Keratinocyte (primary cell): ENCODE data around the gene SLC25A1. TPM values are rescaled to one million over a fixed set of nuclear protein-coding genes. Genes with fewer than 3 reads are reported as not detected.

Experiments used
- DNase-seq: peaks from one replicate; pipeline ENCODE4 v3.0.0-alpha.2; 2011; ENCODE audit warnings: low read depth, missing footprints, low spot score
- FAIRE-seq: peaks from 2 replicates; lab custom pipeline; 2011; peaks lifted over from hg19 to GRCh38; lab: Jason Lieb, UNC
- H2AFZ ChIP-seq: 2 replicates; pipeline ENCODE4 v1.6.0; 2012; ENCODE audit warnings: low read length, control low read depth, inconsistent platforms; ENCODE audit not compliant: control insufficient read depth
- H3K27ac ChIP-seq: 2 replicates; pipeline ENCODE4 v1.5.1; 2011; ENCODE audit warnings: low read length; ENCODE audit not compliant: control insufficient read depth, insufficient read depth
- H3K27me3 ChIP-seq: 3 replicates; pipeline ENCODE4 v1.6.0; 2011; ENCODE audit warnings: low read length; ENCODE audit not compliant: control insufficient read depth, insufficient read depth; ENCODE audit errors: extremely low read depth
- H3K36me3 ChIP-seq, 2 experiments: 2 replicates in 1 of 2; 3 replicates in 1 of 2; pipeline ENCODE4 v1.5.1; 2011; ENCODE audit warnings: low read length in 2 of 2, mild to moderate bottlenecking in 1 of 2; ENCODE audit not compliant: control insufficient read depth in 2 of 2, insufficient read depth in 2 of 2; ENCODE audit errors: extremely low read depth in 1 of 2
- H3K4me1 ChIP-seq: 3 replicates; pipeline ENCODE4 v1.5.1; 2011; ENCODE audit warnings: low read length; ENCODE audit not compliant: control insufficient read depth, insufficient read depth; ENCODE audit errors: extremely low read depth
- H3K4me2 ChIP-seq: 3 replicates; pipeline ENCODE4 v1.6.0; 2011; ENCODE audit warnings: low read depth, low read length; ENCODE audit not compliant: control insufficient read depth, insufficient read depth; ENCODE audit errors: extremely low read depth
- H3K4me3 ChIP-seq, 3 experiments: fragments of 200-600 bp in 1 of 3; sonication (generic) in 1 of 3; 2 replicates in 2 of 3; 3 replicates in 1 of 3; pipeline ENCODE4 v1.5.1; 2011 to 2016; ENCODE audit warnings: low read length in 3 of 3, mild to moderate bottlenecking in 3 of 3, control low read depth in 2 of 3, inconsistent platforms in 1 of 3, low read depth in 1 of 3, mixed read lengths in 1 of 3, mixed run types in 1 of 3, moderate library complexity in 1 of 3; ENCODE audit not compliant: control insufficient read depth in 2 of 3, insufficient read depth in 2 of 3; ENCODE audit errors: extremely low read depth in 1 of 3
- H3K79me2 ChIP-seq: 2 replicates; pipeline ENCODE4 v1.6.0; 2012; ENCODE audit warnings: low read length; ENCODE audit not compliant: control insufficient read depth, insufficient read depth
- H3K9ac ChIP-seq: 3 replicates; pipeline ENCODE4 v1.6.0; 2011; ENCODE audit warnings: low read length; ENCODE audit not compliant: control insufficient read depth, insufficient read depth; ENCODE audit errors: extremely low read depth
- H3K9me1 ChIP-seq: 3 replicates; pipeline ENCODE4 v1.6.0; 2011; ENCODE audit warnings: low read length; ENCODE audit not compliant: control insufficient read depth, insufficient read depth; ENCODE audit errors: extremely low read depth
- H3K9me3 ChIP-seq: 2 replicates; pipeline ENCODE4 v1.5.1; 2012; ENCODE audit warnings: low read depth, low read length; ENCODE audit not compliant: control insufficient read depth
- H4K20me1 ChIP-seq: 3 replicates; pipeline ENCODE4 v1.6.0; 2011; ENCODE audit warnings: low read length; ENCODE audit not compliant: control insufficient read depth, insufficient read depth; ENCODE audit errors: extremely low read depth
- EZH2 ChIP-seq: IDR thresholded peaks from one replicate; pipeline ENCODE4 v1.6.1; 2012; ENCODE audit warnings: inconsistent platforms, mild to moderate bottlenecking, low read length, moderate library complexity
- dilution Hi-C: fragments of 300-500 bp; cut with MboI; formaldehyde crosslinking; loops from one replicate; pipeline ENCODE4 v1.7.0; 2020; ENCODE audit warnings: low sequenced_read_pairs; ENCODE audit not compliant: extremely low pct_ligation_motif_present
- polyA plus RNA-seq, 5 experiments: library from polyadenylated mRNA; depleted of rRNA in 3 of 5; stranded (reverse) in 3 of 5; stranded (forward) in 1 of 5; unstranded in 1 of 5; fragments of >200 nt; gene quantifications; 1 replicate in 1 of 5; 2 replicates in 3 of 5; 3 replicates in 1 of 5; pipeline versions ENCODE4 v1.2.1 to v1.2.3, GENCODE V29; 2011 to 2012; ENCODE audit warnings: missing spikeins in 2 of 5, low read depth in 1 of 5, low replicate concordance in 1 of 5
- TF ChIP-seq, protein P1 (sequence below), 3 experiments: IDR thresholded peaks in 1 of 3; conservative IDR thresholded peaks in 1 of 3; optimal IDR thresholded peaks in 1 of 3; 2 replicates in 2 of 3; 3 replicates in 1 of 3; pipeline versions ENCODE3 to v1.5.1; 2011; ENCODE audit warnings: low read length in 3 of 3, mild to moderate bottlenecking in 3 of 3, moderate library complexity in 2 of 3, control low read depth in 1 of 3, inconsistent platforms in 1 of 3; ENCODE audit not compliant: insufficient read depth in 2 of 3; ENCODE audit errors: extremely low read depth in 1 of 3

The SLC25A1 gene
- polyA plus RNA-seq, 1 donor (not counting 4 experiments of a cell fraction or from before 2014, with no cell fraction given), result 27.7 TPM

DNA sequence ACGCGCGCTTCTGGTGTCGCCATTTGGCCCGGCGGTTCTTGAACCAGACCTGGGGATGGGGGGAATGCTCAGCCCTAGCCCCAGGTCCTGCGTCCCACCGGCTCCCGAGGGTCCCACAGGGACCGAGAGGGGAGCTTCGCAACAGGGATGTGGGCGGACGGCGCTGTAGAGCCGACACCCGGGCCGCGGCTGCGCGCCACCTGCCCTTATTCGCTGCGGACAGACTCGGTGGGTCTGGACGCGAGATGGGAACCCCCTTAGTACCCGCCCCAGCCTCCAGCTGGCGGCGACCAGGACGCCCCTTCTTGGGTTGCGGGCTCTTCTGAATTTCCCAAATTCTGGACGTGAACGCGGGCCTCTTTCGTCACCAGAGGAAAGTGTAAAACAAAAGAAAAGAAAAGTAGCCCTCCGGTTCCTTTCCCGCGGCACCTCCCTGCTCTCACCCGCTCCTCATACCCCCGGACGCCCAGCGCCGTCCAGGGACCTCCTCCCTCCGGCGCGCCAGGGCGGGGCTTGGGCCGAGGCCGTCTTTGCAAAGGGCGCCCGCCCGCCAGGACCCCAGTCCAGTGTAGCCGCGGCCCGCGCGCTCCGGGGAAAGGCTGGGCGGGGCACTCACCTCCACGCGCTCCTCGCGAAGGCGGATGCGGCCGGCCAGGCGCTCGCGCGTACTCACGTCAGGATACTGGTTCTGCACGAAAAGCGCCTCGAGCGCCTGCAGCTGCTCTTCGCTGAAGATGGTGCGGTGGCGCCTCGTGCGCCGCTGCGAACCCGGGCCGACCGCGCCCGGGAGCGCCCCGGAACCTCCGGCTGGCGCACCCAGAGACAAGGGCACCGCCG, 29.3 kb downstream of the SLC25A1 start:
- Histone ChIP-seq H3K4me3 (peak overlapping the region; percentile 14 to 19 (median 18)), H3K27ac (no peak overlapping the region), H3K4me2 (peak overlapping the region; percentile 48), H3K79me2 (peaks cover 2% of the 10 kb centered on the region), H3K4me1 (no peaks in the 10 kb centered on the region), H3K9me1 (no peaks in the 10 kb centered on the region), H3K36me3 (no peaks in the 10 kb centered on the region), H2AFZ (peak overlapping the region; percentile 33), H3K27me3 (peaks cover 53% of the 10 kb centered on the region), H3K9ac (no peak overlapping the region), H4K20me1 (no peaks in the 10 kb centered on the region), H3K9me3 (no peaks in the 10 kb centered on the region)
- dilution Hi-C loops, result no loop called here
- no peak for FAIRE-seq
- peak; percentile 93 for TF ChIP-seq EZH2
- TF ChIP-seq, protein P1, sequence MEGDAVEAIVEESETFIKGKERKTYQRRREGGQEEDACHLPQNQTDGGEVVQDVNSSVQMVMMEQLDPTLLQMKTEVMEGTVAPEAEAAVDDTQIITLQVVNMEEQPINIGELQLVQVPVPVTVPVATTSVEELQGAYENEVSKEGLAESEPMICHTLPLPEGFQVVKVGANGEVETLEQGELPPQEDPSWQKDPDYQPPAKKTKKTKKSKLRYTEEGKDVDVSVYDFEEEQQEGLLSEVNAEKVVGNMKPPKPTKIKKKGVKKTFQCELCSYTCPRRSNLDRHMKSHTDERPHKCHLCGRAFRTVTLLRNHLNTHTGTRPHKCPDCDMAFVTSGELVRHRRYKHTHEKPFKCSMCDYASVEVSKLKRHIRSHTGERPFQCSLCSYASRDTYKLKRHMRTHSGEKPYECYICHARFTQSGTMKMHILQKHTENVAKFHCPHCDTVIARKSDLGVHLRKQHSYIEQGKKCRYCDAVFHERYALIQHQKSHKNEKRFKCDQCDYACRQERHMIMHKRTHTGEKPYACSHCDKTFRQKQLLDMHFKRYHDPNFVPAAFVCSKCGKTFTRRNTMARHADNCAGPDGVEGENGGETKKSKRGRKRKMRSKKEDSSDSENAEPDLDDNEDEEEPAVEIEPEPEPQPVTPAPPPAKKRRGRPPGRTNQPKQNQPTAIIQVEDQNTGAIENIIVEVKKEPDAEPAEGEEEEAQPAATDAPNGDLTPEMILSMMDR (optimal IDR thresholded peaks at IDR 0.05 in 1 of 3, IDR thresholded peaks at IDR 0.05 in 1 of 3, conservative IDR thresholded peaks at IDR 0.05 in 1 of 3; ENCODE audit: extremely low read depth in 1 of 3, insufficient read depth in 2 of 3, low read length in 3 of 3), result no peak
- no peak for DNase-seq

DNA sequence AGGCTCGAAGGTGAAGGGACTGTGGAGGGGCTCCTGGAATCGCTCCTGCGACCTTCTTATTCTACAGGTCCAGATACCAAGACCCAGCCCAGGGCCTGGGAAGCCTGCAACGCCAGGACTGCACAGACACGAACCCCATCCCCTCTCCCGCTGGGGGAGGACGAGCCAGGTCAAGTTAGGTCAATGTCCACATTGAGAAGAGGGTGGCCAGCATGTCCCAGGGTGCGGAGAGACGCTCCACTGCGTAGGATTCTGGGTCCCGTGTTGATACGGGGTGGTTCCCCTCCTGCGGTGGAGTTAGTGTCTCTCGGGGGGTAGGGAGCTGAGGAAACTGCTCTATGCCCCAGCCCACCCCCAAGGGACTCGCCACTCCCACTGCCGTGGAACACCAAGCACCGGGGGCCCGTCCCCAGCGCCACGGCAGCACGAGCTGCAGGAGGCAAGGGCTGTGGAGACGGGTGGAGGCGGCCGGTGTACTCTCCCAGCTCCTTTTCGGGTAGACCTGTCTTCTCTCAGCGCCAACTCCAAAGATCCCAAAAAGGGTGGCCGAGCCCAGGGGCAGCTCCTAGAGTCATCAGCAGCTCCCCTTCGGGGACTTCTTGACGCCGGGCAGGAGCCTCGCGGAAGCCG, 30.0 kb downstream of the SLC25A1 start:
- Histone ChIP-seq H3K9me3 (no peaks in the 10 kb centered on the region), H3K4me1 (peaks cover 2% of the 10 kb centered on the region), H3K4me3 (no peak overlapping the region), H2AFZ (no peak overlapping the region), H3K4me2 (no peak overlapping the region), H3K9me1 (no peaks in the 10 kb centered on the region), H3K36me3 (no peaks in the 10 kb centered on the region), H3K9ac (no peak overlapping the region), H3K27me3 (peaks cover 52% of the 10 kb centered on the region), H3K27ac (no peak overlapping the region), H4K20me1 (no peaks in the 10 kb centered on the region), H3K79me2 (peaks cover 9% of the 10 kb centered on the region)
- FAIRE-seq (no peak), DNase-seq (no peak)
- dilution Hi-C loops, result no loop called here
- TF ChIP-seq, protein P1 (optimal IDR thresholded peaks at IDR 0.05 in 1 of 3, IDR thresholded peaks at IDR 0.05 in 1 of 3, conservative IDR thresholded peaks at IDR 0.05 in 1 of 3; ENCODE audit: extremely low read depth in 1 of 3, insufficient read depth in 2 of 3, low read length in 3 of 3), result no peak
- no peak for TF ChIP-seq EZH2
